ENCODE measurements around the gene EFHC1.

DNA sequence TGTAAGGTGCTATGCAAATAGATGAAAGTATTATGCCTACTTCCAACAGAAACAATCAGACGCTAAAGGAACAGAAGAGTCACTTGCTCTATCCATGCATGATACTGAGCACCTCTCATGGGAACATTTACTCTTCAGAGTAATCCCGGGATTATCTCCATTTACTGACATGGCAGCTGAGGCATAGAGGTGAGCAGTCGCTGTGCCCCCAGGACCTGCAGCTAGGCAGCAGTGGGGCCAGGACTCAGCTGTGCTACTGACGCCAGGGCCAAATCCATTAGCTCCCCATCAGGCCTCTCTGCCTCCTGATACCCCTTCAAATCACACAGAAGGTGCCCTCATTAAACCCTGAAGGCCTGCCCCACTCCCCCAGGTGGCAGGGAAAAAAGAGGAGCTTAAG, 104.8 kb downstream of the EFHC1 start:
- no peak for TF ChIP-seq POLR2A (IDR thresholded peaks at IDR 0.05)
- TF ChIP-seq, protein P1, sequence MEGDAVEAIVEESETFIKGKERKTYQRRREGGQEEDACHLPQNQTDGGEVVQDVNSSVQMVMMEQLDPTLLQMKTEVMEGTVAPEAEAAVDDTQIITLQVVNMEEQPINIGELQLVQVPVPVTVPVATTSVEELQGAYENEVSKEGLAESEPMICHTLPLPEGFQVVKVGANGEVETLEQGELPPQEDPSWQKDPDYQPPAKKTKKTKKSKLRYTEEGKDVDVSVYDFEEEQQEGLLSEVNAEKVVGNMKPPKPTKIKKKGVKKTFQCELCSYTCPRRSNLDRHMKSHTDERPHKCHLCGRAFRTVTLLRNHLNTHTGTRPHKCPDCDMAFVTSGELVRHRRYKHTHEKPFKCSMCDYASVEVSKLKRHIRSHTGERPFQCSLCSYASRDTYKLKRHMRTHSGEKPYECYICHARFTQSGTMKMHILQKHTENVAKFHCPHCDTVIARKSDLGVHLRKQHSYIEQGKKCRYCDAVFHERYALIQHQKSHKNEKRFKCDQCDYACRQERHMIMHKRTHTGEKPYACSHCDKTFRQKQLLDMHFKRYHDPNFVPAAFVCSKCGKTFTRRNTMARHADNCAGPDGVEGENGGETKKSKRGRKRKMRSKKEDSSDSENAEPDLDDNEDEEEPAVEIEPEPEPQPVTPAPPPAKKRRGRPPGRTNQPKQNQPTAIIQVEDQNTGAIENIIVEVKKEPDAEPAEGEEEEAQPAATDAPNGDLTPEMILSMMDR (IDR thresholded peaks at IDR 0.05 in 4 of 5, conservative IDR thresholded peaks at IDR 0.05 in 1 of 5) = no peak
